ENCODE results near the gene MRPS18B.

MRPS18B gene

DNA sequence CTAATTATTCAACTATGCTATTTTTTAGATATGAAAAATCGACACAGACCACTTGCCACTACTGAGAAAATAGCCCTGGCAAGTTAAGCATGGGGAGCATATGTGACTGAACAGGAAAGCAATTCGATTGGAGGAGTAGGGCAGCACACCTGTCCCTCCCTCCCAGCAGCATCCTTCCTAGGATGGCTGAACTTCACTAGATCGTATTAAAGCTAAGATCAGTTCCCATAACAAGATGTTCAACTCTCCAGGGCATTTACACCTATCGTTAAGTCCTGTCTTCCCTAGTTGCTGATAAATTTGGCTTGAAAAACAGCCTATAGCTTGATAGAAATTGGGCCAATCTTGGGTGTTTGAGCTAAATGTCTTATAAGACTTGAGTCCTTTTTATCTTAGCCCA is 7.6 kb upstream of the MRPS18B start:
- DNase-seq = no peak

DNA sequence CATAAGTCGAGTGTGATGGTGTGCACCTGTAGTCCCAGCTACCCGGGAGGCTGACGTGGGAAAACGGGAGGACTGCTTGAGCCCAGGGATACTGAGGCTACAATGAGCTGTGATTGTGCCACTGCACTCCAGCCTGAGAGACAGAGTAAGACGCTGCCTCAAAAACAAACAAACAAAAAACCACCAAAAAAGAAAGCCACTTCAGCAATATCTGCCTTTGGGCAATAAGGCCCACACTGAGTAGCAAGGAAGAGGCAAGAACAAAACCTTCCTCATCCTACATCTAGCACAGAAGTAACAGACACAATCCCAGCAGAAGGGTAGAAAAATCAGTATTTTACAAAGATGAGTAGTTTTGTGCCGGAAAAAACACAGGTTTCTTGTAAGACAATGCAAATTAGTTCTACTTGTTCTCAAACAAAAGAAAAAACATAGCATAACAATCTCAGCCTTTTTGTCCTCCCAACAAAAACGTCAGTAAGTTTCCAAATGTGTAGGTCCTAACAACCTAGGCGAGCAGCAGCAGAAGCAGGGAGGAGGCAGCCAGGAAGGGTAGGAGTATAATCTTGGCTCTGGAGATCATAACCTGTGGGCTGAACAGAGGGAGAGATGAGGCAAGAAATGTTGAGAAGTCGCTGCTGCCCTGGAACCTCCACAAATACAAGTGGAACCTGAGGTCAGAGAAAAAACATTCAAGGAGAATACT is 6.3 kb upstream of the MRPS18B start:
- no peak for DNase-seq

GRCh38 chr6:30611856-30612194 is 5.8 kb upstream of the MRPS18B start:
- DNase-seq = no peak

DNA sequence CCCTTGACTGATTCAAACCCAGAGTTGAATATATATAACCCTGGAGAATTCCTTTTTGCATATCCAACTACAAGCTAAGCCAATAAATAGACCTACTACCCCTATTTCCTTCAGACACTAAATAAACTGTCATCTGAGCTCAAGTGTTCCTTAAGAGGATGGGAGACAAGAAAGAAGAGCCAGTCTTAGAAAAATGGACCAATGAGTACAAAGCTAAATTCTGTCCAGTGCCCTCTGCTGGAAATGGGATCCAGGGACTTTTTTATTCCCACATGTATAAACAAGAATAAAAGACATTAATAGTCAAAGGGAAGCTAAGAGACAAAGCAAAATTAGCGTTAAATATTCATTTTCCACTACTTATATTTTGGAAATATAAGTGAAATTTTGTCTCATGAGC is 5.4 kb upstream of the MRPS18B start:
- DNase-seq = no peak

DNA sequence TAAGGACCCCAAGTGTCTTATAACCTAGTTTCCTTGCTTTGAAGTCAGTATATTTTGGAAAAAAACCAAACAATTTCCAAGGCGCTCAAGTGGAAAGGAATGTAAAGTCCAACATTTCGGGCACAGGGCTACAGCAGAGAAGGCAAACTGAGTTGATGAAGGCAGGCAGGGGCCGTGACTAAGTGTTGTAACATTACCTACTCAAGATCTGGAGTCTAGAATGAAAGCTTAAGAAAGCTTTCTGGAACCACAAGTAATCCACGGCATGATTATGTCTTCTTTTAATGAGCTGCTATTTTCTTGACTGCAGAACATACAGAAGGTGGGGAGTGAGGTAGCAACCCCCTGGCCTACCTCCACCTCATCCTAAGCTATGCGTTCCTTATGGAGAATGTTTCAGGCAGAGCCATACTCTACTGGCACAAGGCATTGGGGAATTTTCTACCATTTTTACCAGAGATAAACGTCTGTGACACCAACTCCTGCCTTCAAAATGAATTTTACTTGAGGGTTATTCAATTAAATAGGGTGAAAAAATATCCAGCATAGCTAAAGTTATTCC is 4.9 kb upstream of the MRPS18B start:
- no peak for DNase-seq

DNA sequence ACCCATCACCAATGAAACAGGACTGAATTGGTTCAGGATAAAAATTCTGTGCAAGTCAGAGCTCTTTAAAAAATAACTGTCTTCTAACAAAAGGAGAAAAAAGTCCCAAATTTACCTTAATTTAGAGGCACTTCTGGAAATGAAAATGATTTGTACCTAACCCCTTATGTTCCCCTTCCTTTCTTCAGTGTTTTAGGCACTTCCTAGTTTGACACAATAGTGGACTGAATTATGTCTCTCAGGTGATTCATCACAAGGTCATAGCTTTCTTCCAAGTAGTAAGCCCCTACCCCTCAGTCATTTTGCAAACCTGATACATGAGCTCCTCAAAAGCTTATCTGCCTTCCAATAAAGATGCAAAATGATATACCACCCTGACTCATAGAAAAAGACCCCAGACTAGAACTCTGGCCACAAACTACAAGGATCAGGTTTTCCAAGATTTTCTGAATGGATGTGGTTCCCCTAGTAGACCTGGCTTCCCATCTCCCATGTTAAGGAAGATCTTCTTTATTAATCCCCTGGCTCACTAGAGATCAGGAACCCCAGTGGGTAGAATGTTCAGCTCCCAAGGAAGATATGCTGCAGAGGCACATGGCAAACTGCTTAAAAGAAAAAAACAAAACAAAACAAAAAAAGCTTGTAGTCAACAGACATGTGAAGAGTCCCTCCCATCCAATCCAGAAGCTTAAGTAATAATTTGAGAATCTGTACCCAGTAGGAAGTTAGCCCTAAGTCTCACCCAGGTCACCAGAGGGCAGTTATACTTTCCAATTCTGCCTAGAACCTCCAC is 4.2 kb upstream of the MRPS18B start:
- DNase-seq = no peak

DNA sequence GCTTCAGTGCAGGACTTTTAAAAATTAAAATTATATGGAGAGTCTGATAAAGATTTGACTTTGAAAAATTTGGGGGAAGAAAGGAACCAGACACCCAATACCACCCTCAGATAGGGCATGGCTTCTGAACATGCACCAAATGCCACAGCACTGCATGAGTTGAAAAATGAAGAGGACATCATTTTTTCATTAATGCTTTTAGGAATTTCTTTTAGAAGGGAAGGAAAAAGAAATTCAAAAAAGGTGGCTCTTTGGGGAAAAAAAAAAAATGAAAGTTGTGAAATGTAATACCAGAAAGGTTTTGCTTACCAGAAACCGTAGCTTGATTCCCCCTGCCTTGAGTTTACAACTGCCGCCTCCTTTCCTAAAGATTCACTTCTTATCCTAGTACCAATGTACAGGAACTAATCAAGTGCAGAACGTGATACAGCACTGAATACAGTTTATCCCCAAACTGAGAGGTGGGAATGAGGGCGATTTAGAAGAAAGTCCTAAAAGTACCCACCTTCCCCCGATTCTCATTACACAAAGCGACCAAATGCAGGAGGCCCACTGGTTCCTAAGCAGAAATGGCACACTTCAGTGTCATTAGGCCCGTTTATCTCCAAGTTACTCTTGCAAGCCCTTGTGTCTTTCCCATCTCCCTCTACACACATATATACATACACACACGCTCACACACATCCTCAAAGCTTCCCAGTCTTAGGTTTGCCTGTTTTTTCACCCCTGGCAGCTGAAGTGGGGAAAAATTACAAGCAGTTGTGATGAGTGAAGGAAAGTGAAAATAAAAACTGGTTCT is 3.4 kb upstream of the MRPS18B start:
- DNase-seq = no peak

GRCh38 chr6:30614843-30615218 is 2.8 kb upstream of the MRPS18B start:
- peak; percentile 95 for DNase-seq

GRCh38 chr6:30615219-30615957 is 2.3 kb upstream of the MRPS18B start:
- DNase-seq = peak; percentile 88

DNA sequence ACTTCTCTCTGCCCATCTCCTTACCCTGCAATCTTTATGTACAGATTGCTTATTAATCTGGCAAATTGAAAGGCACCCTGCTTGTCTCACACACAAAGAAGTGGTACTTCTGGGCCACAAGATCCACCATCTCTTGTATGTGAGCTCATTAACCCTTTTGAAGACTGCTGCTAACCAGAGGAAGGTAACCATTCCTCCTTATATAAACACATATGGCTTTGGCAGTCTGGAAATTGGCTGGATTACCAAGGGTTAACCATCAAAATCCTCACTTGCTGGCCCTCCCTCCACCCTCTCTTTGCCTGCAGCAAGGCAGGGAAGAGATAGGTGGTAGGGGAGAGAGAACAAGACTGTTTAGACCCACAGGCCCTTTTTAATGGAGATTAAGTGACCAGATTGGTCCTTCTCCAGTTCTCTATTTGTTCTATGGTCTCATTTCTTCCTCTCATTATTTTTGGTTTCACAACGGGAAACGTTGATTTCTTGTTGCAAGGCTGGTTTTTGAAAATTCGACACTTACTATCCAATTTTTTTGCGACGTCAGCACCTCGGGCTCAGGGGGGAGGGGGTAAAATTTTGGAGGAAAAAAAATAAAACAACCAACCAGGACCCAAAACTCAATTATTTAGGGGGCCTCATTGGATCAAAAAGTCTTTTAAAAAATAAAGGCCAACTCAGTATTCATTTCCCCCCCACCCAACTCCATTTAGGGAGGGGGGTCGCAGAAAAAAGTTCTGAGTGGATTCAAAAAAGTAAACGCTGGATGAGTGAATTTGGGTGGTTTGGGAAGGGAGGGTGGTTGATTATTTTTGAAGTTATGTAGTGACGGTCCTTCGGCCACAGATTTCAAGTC is 1.5 kb upstream of the MRPS18B start:
- DNase-seq = peak; percentile 48

GRCh38 chr6:30616811-30617564 is 652 bp upstream of the MRPS18B start, which contains the start of gene PPP1R10:
TSS of gene PPP1R10 (minus strand) at chr6:30617243. CDS start at chr6:30609944, 7,299 bp downstream.
- DNase-seq = peak; percentile 100

GRCh38 chr6:30618270-30618797 is 694 bp downstream of the MRPS18B start:
- DNase-seq = no peak

GRCh38 chr6:30619561-30619960 is 1.9 kb downstream of the MRPS18B start:
- no peak for DNase-seq

DNA sequence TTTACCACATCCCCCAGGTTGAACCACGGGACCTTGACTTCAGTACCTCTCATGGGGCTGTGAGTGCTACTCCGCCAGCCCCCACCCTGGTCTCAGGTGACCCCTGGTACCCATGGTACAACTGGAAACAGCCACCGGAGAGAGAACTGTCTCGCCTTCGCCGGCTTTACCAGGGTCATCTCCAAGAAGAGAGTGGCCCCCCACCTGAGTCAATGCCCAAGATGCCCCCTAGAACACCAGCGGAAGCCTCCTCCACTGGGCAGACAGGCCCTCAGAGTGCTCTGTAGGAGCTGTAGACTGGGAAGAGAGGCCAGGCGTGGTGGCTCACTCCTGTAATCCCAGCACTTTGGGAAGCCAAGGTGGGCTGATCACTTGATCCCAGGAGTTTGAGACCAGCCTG is 7.9 kb downstream of the MRPS18B start:
- DNase-seq = no peak

- peak; percentile 94 for DNase-seq
These were observed 9.1 kb downstream of the MRPS18B start, which contains the start of gene ATAT1 for GRCh38 chr6:30626484-30627366. TSS of gene ATAT1 (plus strand) at chr6:30626874.

- DNase-seq = no peak
These were observed 18.2 kb downstream of the MRPS18B start for GRCh38 chr6:30635834-30636233.

- DNase-seq = no peak
These were observed 22.8 kb downstream of the MRPS18B start for GRCh38 chr6:30640481-30640880.

GRCh38 chr6:30641048-30641447 is 23.4 kb downstream of the MRPS18B start:
- no peak for DNase-seq

- no peak for DNase-seq
These were observed 26.0 kb downstream of the MRPS18B start for GRCh38 chr6:30643656-30644055.

Data from femur (tissue), 1 donor.